ENCODE data around the gene CDK18. TPM values are rescaled to one million over a fixed set of nuclear protein-coding genes. Genes with fewer than 3 reads are reported as not detected.
"Not testable (repeated sequence)": the region's sequence is repeated elsewhere in the genome, so short reads cannot be mapped to it uniquely, and the experiment has no call there.

Gene CDK18
- total RNA-seq, 1 donor from 2014 or later, result 0.82 TPM

DNA sequence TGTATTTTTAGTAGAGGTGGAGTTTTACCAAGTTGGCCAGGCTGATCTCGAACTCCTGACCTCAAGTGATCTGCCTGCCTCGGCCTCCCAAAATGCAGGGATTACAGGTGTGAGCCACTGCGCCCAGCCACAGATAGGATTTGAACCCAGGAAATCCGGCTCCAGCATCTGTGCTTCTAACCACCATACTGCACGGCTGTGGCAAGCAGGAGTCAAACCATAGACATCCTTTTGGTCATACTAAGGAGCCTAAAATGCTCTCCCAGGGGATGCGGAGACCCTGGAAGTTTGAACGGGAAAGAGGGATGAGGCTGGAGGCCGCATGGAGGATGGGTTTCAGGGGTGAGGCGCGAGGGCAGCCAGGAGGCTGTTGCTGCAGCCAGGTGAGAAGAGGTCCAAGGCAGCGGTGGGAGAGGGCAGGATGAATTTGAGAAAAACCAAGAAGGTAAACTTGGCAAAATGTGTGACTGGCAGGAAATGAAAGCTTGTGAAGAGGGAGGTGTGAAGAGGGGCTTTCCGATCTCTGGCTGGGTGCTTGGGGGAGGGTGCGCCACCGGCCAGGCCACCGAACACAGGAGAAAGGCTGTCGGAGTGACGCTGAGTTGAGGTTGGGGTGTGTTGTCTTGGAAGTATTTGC, 24.0 kb upstream of the CDK18 start:
- FAIRE-seq, result no peak
- DNase-seq (ENCODE audit: low spot score in 2 of 2), result no peak

DNA sequence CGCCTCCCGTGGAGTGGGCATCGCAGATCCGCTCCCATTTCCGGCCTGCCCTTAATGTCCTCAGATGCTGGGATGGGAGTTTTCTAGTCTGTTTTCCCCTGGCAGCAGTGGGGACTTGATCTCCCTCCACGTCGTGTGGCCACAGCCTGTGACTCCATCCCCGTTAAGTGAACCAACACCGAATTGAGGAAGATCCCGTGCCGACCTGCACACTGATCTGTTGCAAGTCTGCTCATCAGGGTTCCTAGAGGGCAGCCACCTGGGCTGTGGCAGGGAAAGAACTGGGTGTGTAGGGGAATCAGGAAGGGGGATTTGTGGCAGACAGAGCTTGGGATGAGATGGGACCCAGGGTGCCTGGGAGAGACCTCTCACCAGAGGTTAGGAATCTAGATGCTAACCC, 23.3 kb upstream of the CDK18 start:
- DNase-seq (ENCODE audit: low spot score in 2 of 2) (no peak), FAIRE-seq (no peak)

DNA sequence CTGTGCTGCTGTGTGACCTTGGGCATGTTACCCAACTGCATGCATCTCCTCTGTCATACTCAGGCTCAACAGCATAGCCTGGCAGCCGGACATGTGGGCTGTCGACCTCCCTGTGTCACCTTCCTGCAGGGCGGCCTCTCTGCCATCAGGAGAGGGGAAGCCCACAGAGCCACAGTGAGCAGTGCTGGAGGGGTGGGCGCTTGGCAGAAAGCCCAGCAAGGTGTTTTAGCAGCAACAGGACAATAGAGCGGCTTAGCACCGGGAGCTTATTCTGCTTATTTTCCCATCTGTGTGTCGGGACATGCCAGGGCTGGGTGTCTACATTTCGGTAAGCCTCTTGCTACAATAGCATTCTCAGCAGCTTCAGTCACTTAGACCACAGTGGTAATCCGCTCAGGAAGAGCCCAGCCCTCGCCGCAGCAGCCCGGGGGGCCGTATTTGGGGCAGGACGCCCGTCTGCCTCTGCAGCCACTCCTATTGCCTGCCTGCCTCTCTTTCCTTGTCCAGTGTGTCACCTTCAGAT, 22.8 kb upstream of the CDK18 start:
- DNase-seq (ENCODE audit: low spot score in 2 of 2) (no peak), FAIRE-seq (no peak)

DNA sequence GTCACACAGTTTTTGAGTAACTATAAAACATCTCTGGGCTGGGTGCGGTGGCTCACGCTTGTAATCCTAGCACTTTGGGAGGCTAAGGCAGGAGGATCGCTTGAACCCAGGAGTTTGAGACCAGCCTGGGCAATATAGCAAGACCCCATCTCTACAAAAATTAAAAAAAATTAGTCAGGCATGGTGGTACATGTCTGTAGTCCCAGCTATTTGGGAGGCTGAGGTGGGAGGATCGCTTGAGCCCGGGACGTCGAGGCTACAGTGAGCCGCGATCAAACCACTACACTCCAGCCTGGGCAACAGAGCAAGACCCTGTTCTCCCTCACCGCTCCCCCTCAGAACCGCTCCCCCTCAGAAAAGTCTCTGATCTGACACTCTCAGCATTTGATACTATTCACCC, 21.9 kb upstream of the CDK18 start:
- not testable (repeated sequence) for DNase-seq (ENCODE audit: low spot score in 2 of 2); FAIRE-seq

DNA sequence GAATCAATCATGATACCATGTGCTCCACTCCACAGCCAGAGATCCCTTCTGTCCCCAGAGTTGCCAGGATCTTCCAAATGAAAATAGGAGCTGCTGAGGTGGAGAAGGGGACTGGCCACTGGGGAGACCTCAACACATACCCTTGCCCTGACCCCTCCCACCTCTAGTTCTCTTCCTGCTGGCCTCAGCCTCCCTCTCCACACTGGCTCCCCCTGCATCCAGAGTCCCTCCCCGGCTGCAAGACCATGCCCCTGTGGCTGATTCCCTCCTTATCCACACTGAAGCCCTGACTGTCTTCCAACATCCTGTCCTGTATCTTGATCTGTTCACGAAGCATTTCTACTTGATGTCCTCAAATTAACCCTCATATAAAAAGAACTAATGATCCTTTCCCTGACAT, 21.1 kb upstream of the CDK18 start:
- DNase-seq (ENCODE audit: low spot score in 2 of 2) (no peak), FAIRE-seq (no peak)

DNA sequence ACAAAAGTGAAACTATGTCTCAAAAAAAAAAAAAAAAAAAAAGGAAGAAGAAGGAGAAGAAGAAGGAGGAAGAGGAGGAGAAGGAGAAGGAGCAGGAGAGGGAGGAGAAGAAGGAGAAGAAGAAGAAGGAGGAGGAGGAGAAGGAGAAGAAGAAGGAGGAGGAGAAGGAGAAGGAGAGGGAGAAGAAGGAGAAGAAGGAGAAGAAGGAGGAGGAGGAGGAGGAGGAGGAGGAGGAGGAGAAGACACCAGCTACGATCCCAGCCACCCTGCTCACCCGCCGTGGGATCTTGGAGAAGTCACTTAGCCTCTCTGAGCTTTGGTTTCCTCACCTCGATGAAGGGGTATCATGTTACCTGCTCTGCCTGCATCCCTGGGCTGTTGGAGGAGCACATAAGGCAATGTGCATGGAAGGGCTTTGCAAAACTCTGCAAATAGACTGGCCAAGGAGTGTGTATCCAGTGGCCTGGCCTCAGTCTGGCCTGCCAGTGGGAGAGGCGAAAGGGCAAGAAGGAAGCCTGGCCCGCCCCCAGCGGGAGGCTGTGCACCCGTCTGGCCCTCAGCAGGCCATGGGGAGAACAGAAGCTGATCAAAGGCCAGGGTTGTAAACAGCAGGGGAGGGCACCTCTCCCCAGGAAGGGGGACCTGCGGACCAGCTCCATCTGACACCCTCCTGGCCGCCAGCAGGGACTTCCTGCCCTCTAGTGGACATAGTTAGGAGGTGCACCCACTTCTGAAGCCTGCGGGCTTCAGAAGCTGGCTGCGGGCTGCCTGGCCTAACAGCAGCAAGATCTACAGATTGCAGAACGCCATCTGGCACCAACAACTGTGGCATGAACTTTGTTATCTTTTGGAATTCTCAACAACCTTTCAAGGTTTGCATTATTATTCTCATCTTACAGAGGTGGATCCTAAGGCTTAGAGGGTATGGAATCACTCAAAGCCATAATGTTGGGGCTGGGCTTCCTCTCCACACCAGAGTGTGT, 19.2 kb upstream of the CDK18 start:
- DNase-seq (ENCODE audit: low spot score in 2 of 2) (peak; percentile 72 to 91), FAIRE-seq (no peak)

DNA sequence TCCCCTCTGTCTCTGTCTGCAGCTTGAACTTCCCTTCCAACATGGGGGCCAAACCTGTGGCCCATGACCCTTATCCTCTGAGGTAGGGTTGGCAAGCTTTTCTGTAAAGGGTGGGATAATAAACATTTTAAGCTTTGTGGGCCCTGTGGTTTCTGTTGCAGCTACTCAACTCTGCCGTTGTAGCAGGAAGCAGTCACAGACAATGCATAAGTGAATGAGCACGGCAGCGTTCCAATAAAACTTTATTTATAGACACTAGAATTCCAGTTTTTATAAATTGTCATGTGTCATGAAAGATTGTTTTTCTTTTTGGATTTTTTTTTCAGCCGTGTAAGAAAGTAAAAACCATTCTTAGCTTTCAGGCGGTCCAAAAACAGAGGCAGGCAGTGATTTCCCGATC, 18.2 kb upstream of the CDK18 start:
- FAIRE-seq (no peak), DNase-seq (ENCODE audit: low spot score in 2 of 2) (no peak)

DNA sequence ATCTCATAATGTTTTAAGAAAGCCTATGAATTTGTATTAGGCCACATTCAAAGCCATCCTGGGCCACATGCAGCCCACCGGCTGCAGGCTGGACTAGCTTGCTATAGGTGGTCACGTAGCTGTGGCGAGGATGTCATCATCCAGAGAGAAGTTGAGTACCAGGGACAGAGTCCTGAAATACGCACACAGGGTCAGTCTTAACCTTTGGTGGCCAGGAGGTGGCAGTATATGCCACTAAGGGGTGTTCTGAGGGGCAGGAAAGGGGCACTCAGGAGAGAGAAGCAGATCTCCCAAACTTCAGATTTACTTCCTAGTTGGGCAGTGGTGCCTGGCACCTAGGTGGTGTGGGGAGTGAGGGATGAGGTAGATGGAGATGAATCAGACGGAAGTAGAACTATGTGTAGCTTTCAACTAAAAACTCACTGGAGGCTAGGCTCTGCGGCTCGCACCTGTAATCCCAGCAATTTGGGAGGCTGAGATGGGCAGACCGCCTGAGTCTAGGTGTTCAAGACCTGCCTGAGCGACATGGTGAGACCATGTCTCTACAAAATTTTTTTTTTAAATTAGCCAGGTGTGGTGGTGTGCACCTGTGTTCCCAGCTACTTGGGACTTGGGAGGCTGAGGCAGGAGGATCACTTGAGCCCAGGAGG, 16.3 kb upstream of the CDK18 start:
- DNase-seq (ENCODE audit: low spot score in 2 of 2) (peak; percentile 68 to 82), FAIRE-seq (no peak)

DNA sequence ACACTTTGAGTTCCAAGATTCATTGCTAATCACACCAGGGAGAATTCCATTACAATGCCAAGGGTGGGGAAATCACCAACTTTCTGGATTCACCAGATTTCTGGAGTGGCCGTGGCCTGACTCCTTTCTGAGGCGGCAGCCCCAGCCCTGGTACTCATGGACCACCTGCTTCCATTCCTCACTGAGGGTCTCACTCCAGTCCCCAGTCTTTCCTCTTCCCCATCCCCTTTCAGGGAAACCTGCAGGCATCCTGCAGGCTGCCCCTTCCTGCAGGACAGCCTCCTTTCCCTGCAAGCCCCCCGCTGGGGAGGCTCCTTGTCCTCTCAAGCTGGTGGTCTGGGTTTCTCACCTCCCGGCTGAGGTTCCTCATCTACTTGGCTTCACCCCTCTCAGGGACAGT, 12.7 kb upstream of the CDK18 start:
- DNase-seq (ENCODE audit: low spot score in 2 of 2) (no peak), FAIRE-seq (no peak)

DNA sequence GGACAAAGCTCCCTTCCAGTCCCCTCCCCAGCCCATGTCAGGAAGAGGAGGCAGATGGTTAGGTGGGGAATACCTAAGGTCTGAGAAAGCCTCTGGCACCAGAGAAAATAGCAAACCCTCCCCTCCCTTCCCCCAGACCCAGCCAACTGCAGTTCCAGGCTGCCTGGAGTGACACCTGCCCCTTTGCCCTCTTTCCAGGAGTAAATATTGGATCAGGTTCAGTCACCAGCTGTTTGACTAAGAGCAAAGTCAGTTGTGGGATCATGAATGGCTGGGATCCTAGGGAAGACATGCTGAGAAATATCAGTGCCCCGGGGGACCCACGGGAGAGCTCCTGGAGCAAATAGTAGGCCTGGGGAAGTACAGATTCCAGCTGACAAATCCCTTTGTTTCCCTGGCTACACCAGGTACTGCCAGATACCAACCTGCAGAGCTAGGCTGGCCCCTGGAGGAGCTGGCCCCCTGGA, 12.2 kb upstream of the CDK18 start:
- no peak for FAIRE-seq
- no peak for DNase-seq (ENCODE audit: low spot score in 2 of 2)

DNA sequence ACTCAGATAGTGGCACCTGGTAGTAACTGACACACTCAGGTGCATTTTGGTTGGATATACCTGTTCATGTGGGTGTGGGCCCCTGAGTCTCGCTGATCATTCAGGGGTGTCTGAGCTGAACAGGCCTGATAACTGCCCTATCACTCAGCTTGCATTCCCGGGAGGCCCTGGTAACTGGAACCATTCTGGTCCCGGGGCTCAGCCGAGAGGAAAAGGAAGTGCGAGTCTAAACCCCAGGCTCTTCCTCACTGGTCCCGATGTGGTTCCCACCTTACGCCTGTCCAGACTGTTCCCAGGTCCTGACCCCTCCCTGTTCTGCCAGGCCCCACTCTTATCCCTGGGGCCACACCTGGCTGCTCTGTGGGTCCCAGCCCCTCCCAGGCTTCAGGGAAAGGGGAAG, 11.7 kb upstream of the CDK18 start:
- no peak for FAIRE-seq

DNA sequence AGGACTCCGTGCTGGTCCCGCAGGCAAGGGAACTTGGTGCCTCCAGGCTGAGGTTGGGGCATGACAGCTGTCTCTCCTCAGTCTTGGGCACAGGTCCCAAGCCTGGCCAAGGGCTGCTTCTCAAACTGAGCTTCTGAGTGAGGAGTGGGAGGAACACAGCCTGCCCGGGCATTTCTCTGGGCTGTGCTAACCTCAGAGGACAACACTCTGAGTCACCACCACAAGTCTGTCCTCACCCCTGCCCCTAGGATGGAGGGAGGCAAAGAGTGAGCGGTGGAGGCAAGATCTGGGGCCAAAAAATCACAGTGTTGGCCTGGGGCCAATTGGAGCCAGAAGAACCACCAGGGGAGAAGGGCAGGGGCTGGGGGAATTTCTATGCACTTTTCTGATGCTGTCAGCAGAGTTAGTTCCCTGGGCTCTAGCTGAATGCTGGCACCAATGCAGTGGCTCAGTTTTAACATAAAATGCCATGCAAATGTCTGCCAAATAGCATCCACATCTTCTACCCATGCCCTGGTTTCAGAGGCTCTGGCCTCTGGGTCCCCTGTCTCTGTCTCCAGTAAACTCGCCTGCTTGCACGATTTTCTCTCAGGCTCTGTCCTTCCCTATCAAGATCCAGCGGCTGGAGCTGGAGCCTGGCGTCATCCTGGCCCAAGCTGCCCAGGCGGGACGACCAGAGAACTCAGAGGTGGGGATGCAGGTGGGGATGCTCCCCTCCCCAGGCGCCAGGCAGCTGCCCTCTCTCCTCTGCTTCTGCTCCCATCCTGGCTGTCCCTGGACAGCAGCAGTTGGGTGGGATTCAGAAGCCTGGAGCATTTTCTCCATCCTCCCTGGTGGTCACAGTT, 11.0 kb upstream of the CDK18 start:
- DNase-seq (ENCODE audit: low spot score in 2 of 2), result peak in 1 of 2 donors; percentile 58

More for the DNA sequence above, 11.7 kb upstream of the CDK18 start:
- DNase-seq (ENCODE audit: low spot score in 2 of 2), result no peak

DNA sequence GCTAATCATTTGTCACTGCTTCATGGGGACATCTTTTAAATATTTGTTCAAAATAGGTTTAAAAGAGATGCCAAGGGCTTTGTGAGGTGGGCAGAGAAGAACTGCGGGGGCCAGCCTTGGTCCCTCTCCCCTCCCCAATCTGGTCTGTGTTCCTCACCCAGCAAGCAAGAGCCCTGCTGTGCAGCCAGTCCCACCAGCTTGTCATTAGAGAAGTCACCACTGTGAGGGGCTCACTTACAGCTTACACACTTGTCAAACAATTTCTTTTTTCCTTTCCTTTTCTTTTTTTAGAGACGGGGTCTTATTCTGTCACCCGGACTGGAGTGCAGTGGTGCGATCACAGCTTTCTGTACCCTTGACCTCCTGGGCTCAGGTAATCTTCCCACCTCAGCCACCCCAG, 10.4 kb upstream of the CDK18 start:
- DNase-seq (ENCODE audit: low spot score in 2 of 2) (no peak), FAIRE-seq (no peak)

More for the DNA sequence above, 11.0 kb upstream of the CDK18 start:
- no peak for FAIRE-seq

DNA sequence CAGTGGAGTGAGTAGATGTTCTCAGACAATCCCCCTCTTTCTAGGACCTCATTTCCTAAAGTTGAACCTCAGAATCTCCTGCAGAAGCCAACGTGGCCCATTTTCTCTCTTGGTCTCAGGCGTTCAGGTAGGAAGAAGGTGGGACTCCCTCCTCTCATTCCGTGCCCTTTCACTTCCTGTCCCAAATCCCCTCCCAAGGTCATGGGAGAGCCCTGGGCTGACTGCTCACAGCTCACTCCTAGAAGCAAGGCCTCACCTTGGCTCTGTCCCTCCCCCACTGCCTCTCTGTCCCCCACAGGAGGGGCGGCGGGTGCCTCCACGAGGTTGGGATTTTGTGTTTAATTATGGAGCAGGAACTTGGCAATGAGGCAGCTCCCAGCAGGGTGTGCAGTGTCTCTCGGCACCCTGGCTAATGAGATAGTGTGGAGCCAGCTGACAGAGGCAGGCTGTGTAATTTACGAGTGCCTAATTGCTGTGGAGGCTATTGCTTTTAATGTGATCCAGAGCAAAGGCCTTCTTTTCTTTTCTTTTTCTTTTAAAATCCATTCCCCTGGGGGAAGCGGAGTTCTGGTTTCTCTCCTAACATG, 9.1 kb upstream of the CDK18 start:
- DNase-seq (ENCODE audit: low spot score in 2 of 2) (no peak), FAIRE-seq (no peak)

DNA sequence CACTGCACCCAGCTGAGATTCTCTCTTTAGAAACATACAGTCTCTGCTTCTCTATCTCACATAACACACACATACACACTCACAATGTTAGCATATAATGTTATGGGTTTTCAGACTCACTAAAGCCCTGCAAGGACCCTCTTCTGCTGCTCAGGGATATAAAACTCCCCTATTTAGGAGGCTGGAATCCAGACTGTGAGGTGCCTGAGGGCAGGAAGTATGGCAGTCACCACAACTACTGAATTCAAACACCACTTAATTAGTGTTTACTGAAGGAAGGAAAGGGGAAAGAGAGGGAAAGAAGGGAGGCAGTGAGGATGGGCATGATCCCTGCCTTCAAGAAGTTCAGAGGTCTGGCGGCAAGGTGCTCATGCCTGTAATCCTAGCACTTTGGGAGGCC, 7.8 kb upstream of the CDK18 start:
- FAIRE-seq (no peak), DNase-seq (ENCODE audit: low spot score in 2 of 2) (no peak)

DNA sequence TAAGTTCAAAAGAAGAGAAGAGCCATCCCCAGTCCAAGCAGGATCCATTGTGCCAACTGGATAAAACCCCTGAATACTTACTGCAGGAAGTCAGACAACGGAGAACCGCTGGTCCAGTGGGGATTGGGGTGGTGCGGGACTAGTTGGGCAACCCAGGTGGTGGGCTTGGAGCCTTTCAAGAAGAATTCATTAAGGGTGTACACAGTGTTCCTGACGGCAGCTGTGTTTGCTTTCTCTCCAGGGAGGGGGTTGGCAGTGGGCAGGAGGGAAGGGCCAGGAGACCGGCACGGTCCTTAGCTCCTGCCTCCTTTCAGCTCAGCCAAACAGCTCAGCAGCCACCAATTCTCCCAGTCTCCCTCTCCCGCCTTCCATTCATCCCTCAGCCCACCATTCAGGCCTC, 7.1 kb upstream of the CDK18 start:
- DNase-seq (ENCODE audit: low spot score in 2 of 2), result no peak
- no peak for FAIRE-seq

DNA sequence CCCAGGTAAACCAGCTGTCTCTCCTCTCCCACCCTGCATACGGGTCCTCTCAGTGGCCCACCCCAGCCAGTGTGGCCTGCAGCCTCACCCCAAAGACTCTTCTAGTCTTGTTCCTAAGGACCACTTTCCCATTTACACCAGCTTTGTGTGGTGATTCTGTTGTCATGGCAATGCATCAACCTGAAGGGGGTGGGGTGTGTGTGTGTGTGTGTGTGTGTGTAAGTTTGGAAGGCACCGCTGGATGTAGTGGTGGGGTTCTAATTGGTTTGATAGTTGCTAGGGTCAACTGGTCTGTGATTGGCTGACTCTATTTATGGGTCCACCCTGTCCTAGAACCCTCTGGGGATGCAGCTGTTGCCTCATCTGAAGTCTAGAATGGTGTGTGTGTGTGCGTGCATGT, 4.7 kb upstream of the CDK18 start:
- DNase-seq (ENCODE audit: low spot score in 2 of 2), result no peak
- FAIRE-seq, result no peak

DNA sequence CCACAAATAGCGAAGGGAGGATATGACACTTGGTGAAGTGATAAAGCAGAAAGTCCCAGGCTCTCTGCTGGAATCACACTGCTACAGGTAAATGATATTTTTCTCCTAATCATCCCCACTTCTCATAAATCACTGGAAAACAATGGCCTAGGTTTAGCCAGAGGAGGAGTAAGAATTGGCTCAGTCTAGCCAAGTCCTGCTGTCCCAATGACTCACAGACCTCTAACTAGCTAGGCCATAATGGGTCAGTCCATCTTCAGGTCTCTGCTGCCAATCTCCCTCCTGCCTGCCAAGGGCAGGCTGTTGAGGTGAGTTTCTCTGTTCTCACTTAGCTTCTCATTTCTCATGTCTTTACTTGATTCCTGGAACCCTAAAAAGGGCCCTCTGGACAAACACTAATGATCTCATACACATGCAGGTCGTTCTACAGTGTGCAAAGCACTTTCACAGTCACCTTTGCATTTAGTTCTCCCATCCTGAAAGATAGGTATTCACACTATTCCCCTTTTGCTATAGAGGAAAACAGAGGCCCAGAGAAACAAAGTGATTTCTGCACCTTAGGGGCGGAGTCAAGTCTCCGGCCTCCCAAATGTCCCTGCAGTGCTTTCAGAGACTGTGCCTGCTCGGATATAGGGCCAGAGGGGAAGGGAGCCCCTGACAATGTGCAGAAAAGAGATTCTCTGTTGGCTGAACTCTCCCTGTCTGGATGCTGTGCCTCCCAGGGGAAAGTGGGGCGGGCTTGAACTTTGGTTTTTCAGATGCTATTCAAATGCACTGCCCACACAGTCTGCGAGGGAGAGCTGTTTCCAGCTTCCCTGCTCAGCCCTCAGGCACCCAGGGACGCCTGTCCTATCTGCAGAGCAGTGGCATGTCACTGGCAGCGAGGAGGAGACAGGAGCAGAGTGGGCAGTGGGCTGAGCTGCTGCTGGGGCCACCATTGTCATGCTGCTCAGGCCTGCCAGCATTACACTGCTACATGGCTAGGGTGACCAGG, 3.9 kb upstream of the CDK18 start:
- no peak for FAIRE-seq
- DNase-seq (ENCODE audit: low spot score in 2 of 2), result no peak

Measured in frontal cortex (tissue), 4 donors.